A549 (cell line): ENCODE measurements around the gene GHDC. TPM values are rescaled to one million over a fixed set of nuclear protein-coding genes. Genes with fewer than 3 reads are reported as not detected.

ENCODE experiments used
- ATAC-seq, 2 experiments: fragments of 200-7000 bp in 1 of 2; fragments of >200 bp in 1 of 2; cut with Nextera tagmentation in 1 of 2; cut with Tn5 transposase in 1 of 2; 3 replicates each; pipeline versions ENCODE4 v1.8.0 to v1.9.1; 2018 to 2020; ENCODE audit warnings: mild to moderate bottlenecking in 1 of 2, moderate library complexity in 1 of 2
- CTCF ChIA-PET: fragments of 300-600 bp; sonication (Branson Sonifier 250); formaldehyde crosslinking; extraction: SDS; loops from one replicate; lab custom pipeline; 2021; ENCODE audit warnings: antibody characterized with exemption, inconsistent platforms; lab: Yijun Ruan, JAX
- POLR2A ChIA-PET: fragments of 350-600 bp; formaldehyde crosslinking; extraction: SDS; loops from one replicate; lab custom pipeline; 2021; ENCODE audit warnings: antibody characterized with exemption, inconsistent platforms; lab: Yijun Ruan, JAX
- DNase-seq, 2 experiments: peaks; one replicate each; pipeline versions ENCODE4 v3.0.0 to v3.0.0-alpha.2; 2011 to 2016; ENCODE audit warnings: low read depth in 1 of 2, low spot score in 1 of 2
- FAIRE-seq: peaks from 2 replicates; lab custom pipeline; 2011; peaks lifted over from hg19 to GRCh38; lab: Jason Lieb, UNC
- H3K27ac ChIP-seq, 2 experiments: fragments of >200 bp; sonication (Bioruptor Twin); formaldehyde crosslinking; 3 replicates each; pipeline ENCODE4 v1.5.1; 2016 to 2017
- H3K4me1 ChIP-seq: fragments of >200 bp; sonication (Bioruptor Twin); formaldehyde crosslinking; 3 replicates; pipeline ENCODE4 v1.6.1; 2016
- H3K4me2 ChIP-seq: fragments of >200 bp; sonication (Bioruptor Twin); formaldehyde crosslinking; 3 replicates; pipeline ENCODE4 v1.6.1; 2016
- H3K4me3 ChIP-seq: fragments of >200 bp; sonication (Bioruptor Twin); formaldehyde crosslinking; 3 replicates; pipeline ENCODE4 v1.5.1; 2016
- H3K9me3 ChIP-seq: fragments of >200 bp; sonication (Bioruptor Twin); formaldehyde crosslinking; 3 replicates; pipeline ENCODE4 v1.6.1; 2016
- CHD4 ChIP-seq: fragments of 200-600 bp; sonication (generic); IDR thresholded peaks from 2 replicates; pipeline ENCODE4 v1.6.1; 2016; ENCODE audit warnings: antibody characterized with exemption, mild to moderate bottlenecking, borderline replicate concordance
- EHMT2 ChIP-seq: fragments of 200-600 bp; sonication (generic); IDR thresholded peaks from 2 replicates; pipeline ENCODE4 v1.6.1; 2016; ENCODE audit warnings: antibody characterized with exemption, low read depth, mild to moderate bottlenecking, moderate library complexity
- EP300 ChIP-seq, 2 experiments: fragments of >200 bp; sonication (Bioruptor Twin); formaldehyde crosslinking; IDR thresholded peaks; 2 replicates in 1 of 2; 3 replicates in 1 of 2; pipeline ENCODE4 v1.6.1; 2016 to 2017
- ESRRA ChIP-seq: fragments of 150-350 bp; IDR thresholded peaks from 2 replicates; pipeline ENCODE4 v1.6.1; 2014; ENCODE audit warnings: mild to moderate bottlenecking, low read length, borderline replicate concordance
- FOXS1 ChIP-seq: fragments of 250-450 bp; sonication (Bioruptor Pico); IDR thresholded peaks from 2 replicates; pipeline ENCODE4 v1.5.0; 2020; ENCODE audit warnings: mild to moderate bottlenecking, moderate library complexity
- MAFK ChIP-seq: fragments of 450-650 bp; IDR thresholded peaks from 2 replicates; pipeline ENCODE4 v1.6.1; 2014; ENCODE audit not compliant: partially characterized antibody
- PBX3 ChIP-seq: IDR thresholded peaks from 2 replicates; pipeline ENCODE4 v1.6.1; 2012
- PHF8 ChIP-seq: fragments of 200-600 bp; sonication (generic); IDR thresholded peaks from 2 replicates; pipeline ENCODE4 v1.6.1; 2016; ENCODE audit warnings: low read depth, mild to moderate bottlenecking, antibody characterized with exemption, moderate library complexity, borderline replicate concordance
- REST ChIP-seq: fragments of 200-600 bp; sonication (generic); IDR thresholded peaks from 2 replicates; pipeline ENCODE4 v1.6.1; 2016; ENCODE audit warnings: antibody characterized with exemption, mild to moderate bottlenecking, moderate library complexity
- RNF2 ChIP-seq: fragments of 200-600 bp; sonication (generic); IDR thresholded peaks from 2 replicates; pipeline ENCODE4 v1.6.1; 2016; ENCODE audit warnings: low read depth, mild to moderate bottlenecking, antibody characterized with exemption, moderate library complexity, borderline replicate concordance
- SMC3 ChIP-seq: fragments of >200 bp; sonication (Bioruptor Twin); formaldehyde crosslinking; IDR thresholded peaks from 3 replicates; pipeline ENCODE4 v1.6.1; 2018; ENCODE audit warnings: inconsistent platforms
- USF2 ChIP-seq: fragments of 450-650 bp; IDR thresholded peaks from 2 replicates; pipeline ENCODE4 v1.6.1; 2014; ENCODE audit warnings: antibody characterized with exemption
- WGBS: methylation state at CpG from one replicate; pipeline ENCODE4 v1.1.6; 2017; ENCODE audit errors: missing lambda C conversion rate; 5-methylcytosine and 5-hydroxymethylcytosine counted together
- polyA plus RNA-seq, 4 experiments: library from polyadenylated mRNA; depleted of rRNA in 3 of 4; stranded (reverse); fragments of >200 nt; fragmentation: RNase III in 1 of 4; extraction: RNeasy Plus Mini Kit Qiagen cat#74134 plus additional on column Dnase treatment in 1 of 4; gene quantifications; 2 replicates in 3 of 4; 3 replicates in 1 of 4; pipeline ENCODE4 v1.2.3, GENCODE V29; 2011 to 2017
- TF ChIP-seq, protein P1 (sequence below): fragments of 250-450 bp; sonication (Bioruptor Pico); IDR thresholded peaks from 2 replicates; pipeline ENCODE4 v1.5.0; 2020; ENCODE audit warnings: low read depth, mild to moderate bottlenecking, moderate library complexity
- TF ChIP-seq, protein P2 (sequence below): IDR thresholded peaks from 2 replicates; pipeline ENCODE4 v1.6.1; 2012; ENCODE audit warnings: low read depth, borderline replicate concordance

GHDC gene
- polyA plus RNA-seq, 2 of the 4 experiments (the other 2 are of a cell fraction): 12.3 to 23.4 TPM

DNA sequence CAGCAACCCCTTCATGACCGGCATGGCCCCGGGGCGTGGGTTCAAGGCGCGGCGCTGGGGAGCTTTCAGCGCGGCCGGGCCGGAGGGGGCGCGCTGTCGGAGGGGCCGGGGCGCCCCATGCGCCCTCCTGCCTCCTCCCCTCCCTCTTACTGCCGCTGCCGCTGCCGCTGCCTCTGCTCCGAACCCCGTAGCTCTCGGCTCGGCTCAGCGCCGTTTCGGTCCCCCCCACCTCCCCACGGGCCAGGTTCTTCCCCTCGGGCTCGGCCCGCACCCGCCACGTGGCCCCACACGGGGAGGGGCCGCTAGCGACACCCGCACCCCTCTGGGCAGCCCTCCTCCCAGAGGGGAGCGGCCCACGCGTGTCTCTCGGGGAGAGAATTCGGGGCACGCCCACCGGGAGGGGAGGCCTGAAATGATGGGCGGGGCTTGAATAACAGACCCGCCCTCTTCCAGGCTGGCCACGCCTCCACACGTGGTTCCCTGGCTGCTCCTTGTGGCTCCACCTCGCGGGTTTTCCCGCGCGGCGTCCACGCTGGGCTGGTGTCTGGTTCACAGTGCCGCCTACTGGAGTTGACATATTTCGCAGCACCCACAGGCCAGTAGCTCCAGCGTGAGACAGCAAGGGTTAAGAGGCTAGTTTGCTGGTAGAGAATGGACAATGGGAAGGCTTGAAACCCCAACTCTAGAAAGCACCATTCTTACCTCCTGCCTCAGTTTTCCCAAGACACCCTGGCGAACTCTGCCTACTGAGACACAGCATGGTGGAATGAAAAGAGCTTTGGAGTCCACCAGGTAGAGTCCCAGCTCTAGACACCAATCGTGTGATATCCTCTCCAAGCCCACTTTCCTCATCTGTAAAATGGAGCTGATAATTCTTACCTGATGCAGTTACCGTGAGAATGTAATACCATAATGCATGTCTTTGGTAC lies 13.1 kb downstream of the GHDC start, which contains the start of gene KCNH4 (continued):
- TF ChIP-seq SMC3: peak; percentile 59

- 39% methylated on average over 29 of the region's 33 CpGs for WGBS
- CTCF ChIA-PET: interaction anchor here (0.5 to 6.1 kb wide), 23 partner anchors 9 to 219 kb away, joined by 3 to 76 read pairs (median 4); partner anchors contain the start of genes GHDC, HSPB9, KAT2A and STAT3
- TF ChIP-seq MAFK (no peak), REST (peak; percentile 61; the same call in 1 of the 2 replicates)
- Histone ChIP-seq H3K4me1 (peaks cover 38% of the 10 kb centered on the region), H3K4me2 (peak overlapping the region; percentile 97), H3K27ac (peak overlapping the region; percentile 53 to 78; a peak in 5 of 6 replicates), H3K9me3 (no peaks in the 10 kb centered on the region), H3K4me3 (peak overlapping the region; percentile 54)
- DNase-seq (no peak), ATAC-seq (no peak), FAIRE-seq (no peak)
- POLR2A ChIA-PET: interaction anchor here (0.6 kb wide), 1 partner anchor 1555 kb away, joined by 3 read pairs; no protein-coding TSS in a partner anchor
These were observed 13.8 kb downstream of the GHDC start for GRCh38 chr17:42180411-42180921.

DNA sequence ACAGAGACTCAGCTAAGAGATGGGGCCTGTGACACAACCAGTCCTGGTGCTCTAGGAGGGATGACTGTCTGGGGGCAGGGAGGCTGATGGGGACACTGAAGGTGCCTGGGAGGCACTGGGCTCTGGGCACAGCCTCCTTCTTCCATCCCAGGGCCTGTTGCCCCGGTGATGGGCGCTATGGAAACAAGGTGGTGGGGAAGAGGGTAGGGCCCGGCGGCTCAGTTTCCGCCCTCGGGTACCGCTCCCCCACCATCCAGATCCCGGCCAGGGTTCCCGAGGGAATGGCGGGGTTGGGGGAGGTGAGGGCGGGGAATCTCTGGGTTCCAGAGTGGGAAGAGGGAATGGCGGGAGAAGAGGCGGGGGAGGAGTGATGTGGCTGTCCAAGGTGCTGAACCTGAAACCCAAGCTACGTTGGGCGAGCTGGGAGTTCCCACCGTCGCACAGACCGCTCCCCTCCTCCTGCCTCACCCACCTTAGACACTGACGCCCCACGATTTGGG lies 14.3 kb downstream of the GHDC start:
- no peak overlapping the region for H3K4me2 ChIP-seq
- ChIA-PET CTCF (interaction anchor here (0.7 to 6.1 kb wide), 13 partner anchors 9 to 219 kb away, joined by 3 to 76 read pairs (median 5); partner anchors contain the start of genes GHDC, HSPB9, KAT2A and STAT3), POLR2A (no interaction called here)
- FAIRE-seq: no peak
- no peak overlapping the region for H3K4me3 ChIP-seq
- DNase-seq: peak in 1 of 2 experiments; percentile 42
- H3K4me1 ChIP-seq: peaks cover 34% of the 10 kb centered on the region
- TF ChIP-seq FOXS1 (CRISPR knock-in tag): 0 out of 2 replicates have a peak, but pooled peaks have one; percentile 25
- peak; percentile 92 for TF ChIP-seq REST
- peak; percentile 88 for TF ChIP-seq EHMT2
- TF ChIP-seq SMC3: no peak
- no peak overlapping the region for H3K27ac ChIP-seq
- ATAC-seq: no peak
- 71% methylated on average over 18 of the region's 20 CpGs for WGBS
- H3K9me3 ChIP-seq: no peaks in the 10 kb centered on the region

GRCh38 chr17:42179335-42179734 lies 15.0 kb downstream of the GHDC start:
- Histone ChIP-seq H3K27ac (no peak overlapping the region), H3K9me3 (no peaks in the 10 kb centered on the region), H3K4me3 (no peak overlapping the region), H3K4me1 (peaks cover 27% of the 10 kb centered on the region), H3K4me2 (no peak overlapping the region)
- ATAC-seq: no peak
- CTCF ChIA-PET: interaction anchor here (0.9 to 4.0 kb wide), 9 partner anchors 8 to 216 kb away, joined by 3 to 48 read pairs (median 5); partner anchors contain the start of genes HSPB9 and KAT2A
- FAIRE-seq: no peak
- POLR2A ChIA-PET: no interaction called here
- DNase-seq: no peak
- WGBS: 6% methylated on average over 1 of the region's 1 CpG
- TF ChIP-seq PHF8 (no peak), CHD4 (no peak), RNF2 (no peak), ESRRA (no peak), EP300 (IDR thresholded peaks at IDR 0.05) (no peak), PBX3 (no peak), USF2 (no peak), EHMT2 (no peak)
- TF ChIP-seq, protein P1, sequence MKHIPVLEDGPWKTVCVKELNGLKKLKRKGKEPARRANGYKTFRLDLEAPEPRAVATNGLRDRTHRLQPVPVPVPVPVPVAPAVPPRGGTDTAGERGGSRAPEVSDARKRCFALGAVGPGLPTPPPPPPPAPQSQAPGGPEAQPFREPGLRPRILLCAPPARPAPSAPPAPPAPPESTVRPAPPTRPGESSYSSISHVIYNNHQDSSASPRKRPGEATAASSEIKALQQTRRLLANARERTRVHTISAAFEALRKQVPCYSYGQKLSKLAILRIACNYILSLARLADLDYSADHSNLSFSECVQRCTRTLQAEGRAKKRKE (CRISPR knock-in tag): no peak
- TF ChIP-seq, protein P2, sequence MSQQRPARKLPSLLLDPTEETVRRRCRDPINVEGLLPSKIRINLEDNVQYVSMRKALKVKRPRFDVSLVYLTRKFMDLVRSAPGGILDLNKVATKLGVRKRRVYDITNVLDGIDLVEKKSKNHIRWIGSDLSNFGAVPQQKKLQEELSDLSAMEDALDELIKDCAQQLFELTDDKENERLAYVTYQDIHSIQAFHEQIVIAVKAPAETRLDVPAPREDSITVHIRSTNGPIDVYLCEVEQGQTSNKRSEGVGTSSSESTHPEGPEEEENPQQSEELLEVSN: no peak
